Mesenchymal stem cell (in vitro differentiated cells and primary cell): Measurements from ENCODE around the gene XRCC4.

ENCODE experiments used
- DNase-seq: peaks from one replicate; pipeline ENCODE4 v3.0.0-alpha.2; 2013
- H2AFZ ChIP-seq: one replicate; pipeline ENCODE4 v1.6.1; 2013; ENCODE audit warnings: low read depth, mild to moderate bottlenecking, control low read depth, inconsistent platforms, low read length, moderate library complexity
- H2AK5ac ChIP-seq: 2 replicates; pipeline ENCODE4 v1.6.1; 2013; ENCODE audit warnings: low read length, moderate library complexity, mild to moderate bottlenecking, inconsistent platforms; ENCODE audit not compliant: severe bottlenecking
- H2BK120ac ChIP-seq: one replicate; pipeline ENCODE4 v1.6.1; 2013; ENCODE audit warnings: low read depth, mild to moderate bottlenecking, inconsistent platforms, low read length, moderate library complexity
- H2BK12ac ChIP-seq, 2 experiments: one replicate each; pipeline ENCODE4 v1.6.1; 2013; ENCODE audit warnings: inconsistent platforms in 2 of 2, low read length in 2 of 2, mild to moderate bottlenecking in 2 of 2, moderate library complexity in 2 of 2, control low read depth in 1 of 2
- H2BK15ac ChIP-seq: one replicate; pipeline ENCODE4 v1.6.1; 2013; ENCODE audit warnings: mild to moderate bottlenecking, low read depth, inconsistent platforms; ENCODE audit not compliant: poor library complexity, severe bottlenecking
- H2BK5ac ChIP-seq: 2 replicates; pipeline ENCODE4 v1.6.1; 2013; ENCODE audit warnings: low read depth, mild to moderate bottlenecking, low read length, control low read depth, inconsistent platforms; ENCODE audit not compliant: poor library complexity, severe bottlenecking
- H3K14ac ChIP-seq, 2 experiments: one replicate each; pipeline ENCODE4 v1.6.1; 2013; ENCODE audit warnings: inconsistent platforms in 2 of 2, low read length in 2 of 2, control low read depth in 1 of 2, mild to moderate bottlenecking in 1 of 2, moderate library complexity in 1 of 2
- H3K18ac ChIP-seq, 2 experiments: one replicate each; pipeline ENCODE4 v1.6.1; 2013; ENCODE audit warnings: inconsistent platforms in 2 of 2, low read length in 2 of 2, control low read depth in 1 of 2, low read depth in 1 of 2, mild to moderate bottlenecking in 1 of 2
- H3K23ac ChIP-seq, 2 experiments: one replicate each; pipeline ENCODE4 v1.6.1; 2013; ENCODE audit warnings: inconsistent platforms in 2 of 2, low read length in 2 of 2, mild to moderate bottlenecking in 2 of 2, moderate library complexity in 2 of 2, control low read depth in 1 of 2
- H3K27ac ChIP-seq: 2 replicates; pipeline ENCODE4 v1.5.1; 2013; ENCODE audit warnings: mild to moderate bottlenecking, moderate library complexity, low read length, control low read depth, inconsistent platforms; ENCODE audit not compliant: poor library complexity, severe bottlenecking
- H3K27me3 ChIP-seq, 2 experiments: 2 replicates each; pipeline versions ENCODE4 v1.6.1 to v1.7.0; 2013; ENCODE audit warnings: low read length in 2 of 2, mild to moderate bottlenecking in 2 of 2, moderate library complexity in 2 of 2, control low read depth in 1 of 2, inconsistent platforms in 1 of 2; ENCODE audit not compliant: control insufficient read depth in 1 of 2, insufficient read depth in 1 of 2
- H3K36me3 ChIP-seq, 2 experiments: 2 replicates each; pipeline versions ENCODE4 v1.6.1 to v1.7.0; 2013; ENCODE audit warnings: low read length in 2 of 2, control low read depth in 1 of 2, inconsistent platforms in 1 of 2, low read depth in 1 of 2, mild to moderate bottlenecking in 1 of 2; ENCODE audit not compliant: insufficient read depth in 2 of 2, control insufficient read depth in 1 of 2
- H3K4ac ChIP-seq, 2 experiments: one replicate each; pipeline ENCODE4 v1.6.1; 2013; ENCODE audit warnings: inconsistent platforms in 2 of 2, low read length in 2 of 2, mild to moderate bottlenecking in 2 of 2, moderate library complexity in 2 of 2, control low read depth in 1 of 2, low read depth in 1 of 2
- H3K4me1 ChIP-seq: 2 replicates; pipeline ENCODE4 v1.6.1; 2013; ENCODE audit warnings: low read depth, low read length, control low read depth; ENCODE audit not compliant: control insufficient read depth, insufficient read depth
- H3K4me2 ChIP-seq: 2 replicates; pipeline ENCODE4 v1.6.1; 2013; ENCODE audit warnings: low read length, mild to moderate bottlenecking, inconsistent platforms; ENCODE audit not compliant: poor library complexity, severe bottlenecking
- H3K4me3 ChIP-seq, 2 experiments: 2 replicates each; pipeline versions ENCODE4 v1.5.1 to v1.7.0; 2013; ENCODE audit warnings: low read length in 2 of 2, mild to moderate bottlenecking in 2 of 2, control low read depth in 1 of 2, low read depth in 1 of 2; ENCODE audit not compliant: insufficient read depth in 1 of 2
- H3K79me1 ChIP-seq: replicated peaks from 2 replicates; pipeline ENCODE4 v1.6.1; 2013; ENCODE audit warnings: mild to moderate bottlenecking, control low read depth, low read length, inconsistent platforms; ENCODE audit not compliant: poor library complexity, severe bottlenecking
- H3K9ac ChIP-seq: 2 replicates; pipeline ENCODE4 v1.7.0; 2013; ENCODE audit warnings: mild to moderate bottlenecking, low read length, moderate library complexity
- H3K9me3 ChIP-seq: 2 replicates; pipeline ENCODE4 v1.7.0; 2013; ENCODE audit warnings: mild to moderate bottlenecking, low read length; ENCODE audit not compliant: control insufficient read depth
- H4K8ac ChIP-seq: one replicate; pipeline ENCODE4 v1.6.1; 2013; ENCODE audit warnings: inconsistent platforms, mild to moderate bottlenecking, low read length, moderate library complexity
- H4K91ac ChIP-seq: one replicate; pipeline ENCODE4 v1.6.1; 2013; ENCODE audit warnings: mild to moderate bottlenecking, low read length, inconsistent platforms
- WGBS: methylation state at CpG from one replicate; pipeline ENCODE4 v1.1.7; 2013; ENCODE audit warnings: mixed read lengths; 5-methylcytosine and 5-hydroxymethylcytosine counted together
- small RNA-seq: library from polyadenylated mRNA; stranded (forward); fragments of <200 nt; extraction: miRNeasy Mini kit (QIAGEN cat#:217004); gene quantifications from one replicate; pipeline ENCODE3, GENCODE V24; 2013; ENCODE audit warnings: low read depth

Gene XRCC4

GRCh38 chr5:83401122-83401731 lies 323.9 kb downstream of the XRCC4 start:
- no peaks in the 10 kb centered on the region for H3K27me3 ChIP-seq
- H3K36me3 ChIP-seq = no peaks in the 10 kb centered on the region
- H4K8ac ChIP-seq = peak overlapping the region; percentile 54
- 32% methylated on average over 3 of the region's 3 CpGs for WGBS
- no peak overlapping the region for H2BK5ac ChIP-seq
- H2AFZ ChIP-seq = no peak overlapping the region
- no peak overlapping the region for H3K4ac ChIP-seq
- H3K9me3 ChIP-seq = no peaks in the 10 kb centered on the region
- no peak overlapping the region for H2BK15ac ChIP-seq
- peak overlapping the region in 1 of 2 experiments; percentile 43 for H3K18ac ChIP-seq
- H3K23ac ChIP-seq = no peak overlapping the region
- no peak overlapping the region for H2AK5ac ChIP-seq
- no peak overlapping the region for H3K14ac ChIP-seq
- H3K4me2 ChIP-seq = no peak overlapping the region
- H3K4me3 ChIP-seq = no peak overlapping the region
- peak; percentile 34 for DNase-seq
- no peak overlapping the region for H4K91ac ChIP-seq
- peak overlapping the region; percentile 37 for H3K9ac ChIP-seq
- no peaks in the 10 kb centered on the region for H3K79me1 ChIP-seq
- H3K4me1 ChIP-seq = no peaks in the 10 kb centered on the region
- no peak overlapping the region for H2BK12ac ChIP-seq
- no peak overlapping the region for H3K27ac ChIP-seq
- no peak overlapping the region for H2BK120ac ChIP-seq

GRCh38 chr5:83401775-83402174 lies 324.4 kb downstream of the XRCC4 start:
- Histone ChIP-seq H2AFZ (no peak overlapping the region), H3K79me1 (no peaks in the 10 kb centered on the region), H3K27me3 (no peaks in the 10 kb centered on the region), H3K9ac (peak overlapping the region; percentile 37), H3K36me3 (no peaks in the 10 kb centered on the region), H3K18ac (no peak overlapping the region), H2BK15ac (no peak overlapping the region), H4K8ac (peak overlapping the region; percentile 82), H3K23ac (no peak overlapping the region), H3K4me1 (no peaks in the 10 kb centered on the region), H4K91ac (no peak overlapping the region), H2BK120ac (no peak overlapping the region), H3K4me2 (no peak overlapping the region), H3K27ac (no peak overlapping the region), H2BK12ac (no peak overlapping the region), H3K14ac (no peak overlapping the region), H3K4me3 (no peak overlapping the region), H2AK5ac (no peak overlapping the region), H2BK5ac (no peak overlapping the region), H3K9me3 (no peaks in the 10 kb centered on the region), H3K4ac (no peak overlapping the region)
- no peak for DNase-seq

Small RNA genes within 50 kb of the gene (small RNA-seq; reads per million reads assigned to genes)
- 13.2 reads per million, percentile 82 among the genes with 10 or more reads in this experiment for gene SCARNA18
